ENCODE data around the gene HS2ST1. TPM values are rescaled to one million over a fixed set of nuclear protein-coding genes. Genes with fewer than 3 reads are reported as not detected.

The HS2ST1 gene
- total and polyA plus RNA-seq, 12 donors, result 2.4 to 21.4 (median 13.6) TPM

DNA sequence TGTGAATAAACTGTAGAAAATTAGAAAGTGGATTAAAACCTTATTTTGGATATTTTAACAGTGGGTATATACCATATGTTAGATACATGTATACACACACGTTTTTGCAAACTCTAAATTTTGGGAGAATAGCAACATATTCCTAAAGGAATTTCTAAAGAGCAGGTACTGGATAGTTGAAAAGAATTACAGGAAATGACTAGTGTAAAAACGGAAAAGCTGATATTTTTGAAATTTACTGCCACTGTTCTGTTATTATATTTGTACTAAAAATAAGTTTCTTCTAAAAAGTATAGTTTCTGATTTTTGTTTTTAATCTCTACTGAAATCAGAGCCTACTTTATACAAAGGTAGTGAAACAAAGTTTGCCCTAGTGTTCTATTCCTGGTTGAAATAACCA, 114.1 kb downstream of the HS2ST1 start:
- TF ChIP-seq, protein P1, sequence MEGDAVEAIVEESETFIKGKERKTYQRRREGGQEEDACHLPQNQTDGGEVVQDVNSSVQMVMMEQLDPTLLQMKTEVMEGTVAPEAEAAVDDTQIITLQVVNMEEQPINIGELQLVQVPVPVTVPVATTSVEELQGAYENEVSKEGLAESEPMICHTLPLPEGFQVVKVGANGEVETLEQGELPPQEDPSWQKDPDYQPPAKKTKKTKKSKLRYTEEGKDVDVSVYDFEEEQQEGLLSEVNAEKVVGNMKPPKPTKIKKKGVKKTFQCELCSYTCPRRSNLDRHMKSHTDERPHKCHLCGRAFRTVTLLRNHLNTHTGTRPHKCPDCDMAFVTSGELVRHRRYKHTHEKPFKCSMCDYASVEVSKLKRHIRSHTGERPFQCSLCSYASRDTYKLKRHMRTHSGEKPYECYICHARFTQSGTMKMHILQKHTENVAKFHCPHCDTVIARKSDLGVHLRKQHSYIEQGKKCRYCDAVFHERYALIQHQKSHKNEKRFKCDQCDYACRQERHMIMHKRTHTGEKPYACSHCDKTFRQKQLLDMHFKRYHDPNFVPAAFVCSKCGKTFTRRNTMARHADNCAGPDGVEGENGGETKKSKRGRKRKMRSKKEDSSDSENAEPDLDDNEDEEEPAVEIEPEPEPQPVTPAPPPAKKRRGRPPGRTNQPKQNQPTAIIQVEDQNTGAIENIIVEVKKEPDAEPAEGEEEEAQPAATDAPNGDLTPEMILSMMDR (IDR thresholded peaks at IDR 0.05), result no peak
- intact Hi-C loops (cut with DNase I), result loop anchor here in 1 of 10 donors (5.0 kb wide), 1 partner anchor 196 kb away; no protein-coding TSS in a partner anchor
- H3K27ac ChIP-seq, result peak overlapping the region in 1 of 10 donors; percentile 27
- DNase-seq, result no peak
- H3K27me3 ChIP-seq, result no peaks in the 10 kb centered on the region
- no peak for ATAC-seq
- 62 to 65% methylated on average over 2 of the region's 2 CpGs for WGBS, 2 donors
- peaks cover 0 to 6% (median 0%) of the 10 kb centered on the region in 11 donors for H3K9me3 ChIP-seq
- no peaks in the 10 kb centered on the region for H3K36me3 ChIP-seq
- H3K4me1 ChIP-seq, result peaks cover 0 to 24% (median 7%) of the 10 kb centered on the region in 9 donors
- no peak overlapping the region for H3K4me3 ChIP-seq

DNA sequence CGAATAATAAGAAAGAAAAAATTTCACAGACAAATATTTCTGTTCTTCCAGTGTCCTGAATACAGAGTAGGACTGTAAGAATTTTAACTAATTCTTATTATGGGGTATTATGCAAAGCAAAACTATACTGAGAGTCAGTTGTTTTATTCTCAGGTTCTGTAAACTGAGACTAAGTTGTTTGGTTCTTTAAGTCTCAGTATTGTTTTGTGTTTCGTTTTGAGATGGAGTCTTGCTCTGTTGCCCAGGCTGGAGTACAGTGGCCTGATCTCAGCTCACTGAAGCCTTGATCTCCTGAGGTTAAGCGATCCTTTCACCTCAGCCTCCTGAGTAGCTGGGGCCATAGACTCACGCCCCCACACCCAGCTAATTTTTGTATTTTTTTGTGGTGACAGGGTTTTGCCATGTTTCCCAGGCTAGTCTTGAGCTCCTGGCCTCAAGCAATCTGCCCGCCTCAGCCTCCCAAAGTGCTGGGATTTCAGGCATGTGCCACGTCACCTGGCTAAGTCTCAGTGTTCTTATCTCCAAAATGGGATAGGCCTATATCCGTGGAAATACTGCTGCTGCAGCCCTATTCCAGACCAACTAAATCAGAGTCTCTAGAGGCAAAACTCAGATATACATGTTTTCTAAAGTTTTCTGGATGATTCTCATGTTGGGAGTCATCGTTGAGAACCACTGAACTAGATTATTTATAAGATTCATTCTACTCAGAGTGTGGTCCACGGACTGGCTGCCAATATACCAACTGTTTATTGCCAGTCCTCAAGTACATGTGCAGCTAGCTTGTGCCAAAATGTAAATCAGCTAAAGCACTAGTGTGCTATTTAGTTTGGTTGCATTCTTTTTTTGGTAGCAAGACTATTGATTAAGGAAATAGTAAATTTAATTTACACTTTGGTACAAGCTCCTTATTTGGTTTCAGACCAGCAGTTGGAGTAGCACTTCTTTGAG, 116.6 kb downstream of the HS2ST1 start:
- no peak for DNase-seq
- peaks cover 0 to 6% (median 0%) of the 10 kb centered on the region in 11 donors for H3K9me3 ChIP-seq
- WGBS, 2 donors, result 84 to 88% methylated on average over 9 of the region's 9 CpGs
- no peak for ATAC-seq
- H3K27me3 ChIP-seq, result no peaks in the 10 kb centered on the region
- H3K27ac ChIP-seq, result no peak overlapping the region
- intact Hi-C loops (cut with DNase I), result no loop called here
- no peaks in the 10 kb centered on the region for H3K36me3 ChIP-seq
- peaks cover 0 to 16% (median 7%) of the 10 kb centered on the region in 9 donors for H3K4me1 ChIP-seq
- no peak overlapping the region for H3K4me3 ChIP-seq
- TF ChIP-seq, protein P1 (IDR thresholded peaks at IDR 0.05), result no peak

GRCh38 chr1:87034351-87034750, 119.9 kb downstream of the HS2ST1 start:
- no peaks in the 10 kb centered on the region for H3K27me3 ChIP-seq
- no peaks in the 10 kb centered on the region for H3K36me3 ChIP-seq
- H3K4me1 ChIP-seq, result no peaks in the 10 kb centered on the region
- H3K27ac ChIP-seq, result no peak overlapping the region
- DNase-seq, result no peak
- intact Hi-C loops (cut with DNase I), result no loop called here
- TF ChIP-seq, protein P1 (IDR thresholded peaks at IDR 0.05), result no peak
- no peaks in the 10 kb centered on the region for H3K9me3 ChIP-seq
- 93 to 95% methylated on average over 2 of the region's 2 CpGs for WGBS, 2 donors
- H3K4me3 ChIP-seq, result no peak overlapping the region
- ATAC-seq, result no peak

- Histone ChIP-seq H3K27ac (no peak overlapping the region), H3K9me3 (no peaks in the 10 kb centered on the region), H3K27me3 (no peaks in the 10 kb centered on the region), H3K36me3 (no peaks in the 10 kb centered on the region), H3K4me1 (no peaks in the 10 kb centered on the region), H3K4me3 (no peak overlapping the region)
- DNase-seq (no peak), ATAC-seq (no peak)
- TF ChIP-seq, protein P1 (IDR thresholded peaks at IDR 0.05), result no peak
- 98 to 100% methylated on average over 3 of the region's 3 CpGs for WGBS, 2 donors
- intact Hi-C loops (cut with DNase I), result no loop called here
These were observed 124.7 kb downstream of the HS2ST1 start for GRCh38 chr1:87039096-87039495.

All from heart right ventricle (tissue), 16 donors.